ENCODE measurements around the gene TUBA1C.

DNA sequence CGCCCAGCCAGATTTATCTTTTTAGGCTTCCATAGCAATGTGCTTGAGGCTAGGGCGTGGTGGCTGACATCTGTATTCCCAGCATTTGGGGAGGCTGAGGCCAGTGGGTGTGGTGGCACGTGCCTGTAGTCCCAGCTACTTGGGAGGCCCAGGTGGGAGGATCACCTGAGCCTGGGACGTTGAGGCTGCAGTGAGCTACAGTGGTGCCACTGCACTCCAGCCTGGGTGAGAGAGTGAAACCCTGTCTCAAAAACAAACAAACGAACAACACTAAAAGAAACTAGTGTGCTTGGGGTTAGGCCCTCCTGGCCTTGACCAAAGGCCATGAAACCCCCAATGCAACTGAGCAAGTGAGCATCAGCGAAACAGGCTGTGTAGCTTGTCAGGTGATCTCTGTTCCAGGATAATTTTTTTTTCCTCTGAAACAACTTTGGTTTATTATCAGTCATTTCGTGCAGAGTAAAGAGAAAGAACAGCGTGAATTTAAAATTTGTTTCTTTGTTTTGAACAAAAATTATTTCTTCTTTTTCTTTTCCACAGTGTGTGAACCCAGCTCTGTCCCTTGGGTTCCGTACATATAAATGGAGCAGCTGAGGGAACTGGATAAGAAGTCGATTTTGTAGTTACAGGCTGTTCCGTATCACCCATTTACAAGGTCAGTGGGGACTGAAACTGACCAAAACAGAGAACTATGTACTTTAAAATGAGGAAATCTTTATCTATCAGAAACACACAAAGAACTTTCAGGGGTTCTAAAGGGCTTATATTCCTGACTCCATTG, 8.8 kb upstream of the TUBA1C start:
- TF ChIP-seq, protein P1, sequence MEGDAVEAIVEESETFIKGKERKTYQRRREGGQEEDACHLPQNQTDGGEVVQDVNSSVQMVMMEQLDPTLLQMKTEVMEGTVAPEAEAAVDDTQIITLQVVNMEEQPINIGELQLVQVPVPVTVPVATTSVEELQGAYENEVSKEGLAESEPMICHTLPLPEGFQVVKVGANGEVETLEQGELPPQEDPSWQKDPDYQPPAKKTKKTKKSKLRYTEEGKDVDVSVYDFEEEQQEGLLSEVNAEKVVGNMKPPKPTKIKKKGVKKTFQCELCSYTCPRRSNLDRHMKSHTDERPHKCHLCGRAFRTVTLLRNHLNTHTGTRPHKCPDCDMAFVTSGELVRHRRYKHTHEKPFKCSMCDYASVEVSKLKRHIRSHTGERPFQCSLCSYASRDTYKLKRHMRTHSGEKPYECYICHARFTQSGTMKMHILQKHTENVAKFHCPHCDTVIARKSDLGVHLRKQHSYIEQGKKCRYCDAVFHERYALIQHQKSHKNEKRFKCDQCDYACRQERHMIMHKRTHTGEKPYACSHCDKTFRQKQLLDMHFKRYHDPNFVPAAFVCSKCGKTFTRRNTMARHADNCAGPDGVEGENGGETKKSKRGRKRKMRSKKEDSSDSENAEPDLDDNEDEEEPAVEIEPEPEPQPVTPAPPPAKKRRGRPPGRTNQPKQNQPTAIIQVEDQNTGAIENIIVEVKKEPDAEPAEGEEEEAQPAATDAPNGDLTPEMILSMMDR (IDR thresholded peaks at IDR 0.05): no peak
- TF ChIP-seq POLR2A (IDR thresholded peaks at IDR 0.05) (no peak), EP300 (IDR thresholded peaks at IDR 0.05) (no peak)
